SHP77 (cell line): ENCODE results near the gene GRIN2A.

Experiments
- DNase-seq, 2 experiments: peaks; one replicate each; lab custom pipeline; 2025; lab: John Stamatoyannopoulos, UW

The GRIN2A gene

DNA sequence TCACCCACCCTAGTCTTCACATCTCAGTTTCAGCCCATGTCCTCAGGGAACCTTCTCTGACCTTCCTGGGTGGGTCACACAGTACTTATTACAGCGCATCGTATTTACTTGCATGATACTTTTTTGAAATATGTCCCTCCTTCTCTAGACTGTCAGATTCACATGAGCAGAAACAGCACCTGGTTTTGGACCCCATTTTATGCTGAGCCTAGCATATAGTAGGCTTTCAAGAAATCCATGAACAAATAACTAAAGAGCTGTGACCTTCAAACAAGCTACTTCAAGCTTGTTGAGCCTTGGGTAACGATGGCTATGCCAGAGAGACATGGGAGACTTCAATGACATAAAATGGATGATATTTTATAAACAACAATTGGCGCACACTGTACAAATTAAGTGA is 150.3 kb downstream of the GRIN2A start:
- no peak for DNase-seq

DNA sequence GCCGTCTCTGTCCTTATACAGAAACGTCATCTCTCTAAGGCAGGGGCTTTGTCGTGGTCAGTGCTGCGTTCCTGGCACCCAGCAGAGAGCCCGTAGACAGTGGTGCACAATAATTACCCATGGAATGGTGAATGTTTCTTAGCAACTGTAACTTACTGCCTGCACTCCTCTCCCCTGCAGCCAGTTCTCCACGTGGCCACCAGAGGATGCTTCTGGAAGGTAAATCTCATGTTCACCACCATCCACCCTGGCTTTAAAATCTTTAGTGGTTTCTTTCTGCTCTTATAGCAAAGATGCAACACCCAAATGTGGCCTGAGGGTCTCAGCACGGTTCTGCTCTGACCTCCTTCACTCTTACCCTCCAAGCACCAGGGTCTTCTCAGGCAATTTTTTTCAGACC is 150.8 kb downstream of the GRIN2A start:
- no peak for DNase-seq

DNA sequence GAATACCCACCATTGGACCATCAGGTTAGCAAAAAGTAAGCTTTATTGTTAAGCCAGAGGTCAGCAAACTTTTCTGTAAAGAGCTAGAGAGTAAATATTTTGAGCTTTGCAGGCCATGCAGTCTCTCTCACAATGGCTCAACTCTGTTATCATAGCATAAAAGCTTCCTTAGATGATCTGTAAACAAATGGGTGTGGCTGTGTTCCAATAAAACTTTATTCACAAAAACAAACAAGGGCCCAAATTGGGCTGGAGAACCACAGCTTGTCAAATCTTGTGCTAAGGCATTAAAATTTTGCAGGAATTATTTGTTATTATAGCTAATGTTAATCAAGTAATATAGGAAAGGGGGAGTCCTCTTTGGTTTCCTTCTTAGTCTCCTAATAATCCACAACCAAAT is 153.6 kb downstream of the GRIN2A start:
- DNase-seq: no peak

DNA sequence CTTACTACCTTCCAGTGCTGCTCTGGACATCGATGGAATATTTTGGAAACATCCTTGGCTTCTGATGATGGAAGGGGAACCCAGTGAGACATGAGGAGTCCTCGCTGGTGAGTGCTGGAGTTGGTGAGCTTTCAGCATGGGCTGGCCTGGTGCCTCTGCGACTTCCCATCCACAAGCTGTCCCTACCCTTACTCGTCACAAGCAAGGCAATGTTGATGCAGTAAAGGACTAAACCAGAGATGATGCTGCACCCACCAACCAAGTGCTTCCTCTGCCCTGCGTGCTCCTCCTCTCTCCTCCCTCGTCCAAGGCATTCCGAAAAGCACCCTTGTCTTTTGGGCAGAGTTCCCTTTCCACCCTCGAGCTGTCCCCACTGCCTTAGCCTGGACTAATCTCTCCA is 154.7 kb downstream of the GRIN2A start:
- no peak for DNase-seq

DNA sequence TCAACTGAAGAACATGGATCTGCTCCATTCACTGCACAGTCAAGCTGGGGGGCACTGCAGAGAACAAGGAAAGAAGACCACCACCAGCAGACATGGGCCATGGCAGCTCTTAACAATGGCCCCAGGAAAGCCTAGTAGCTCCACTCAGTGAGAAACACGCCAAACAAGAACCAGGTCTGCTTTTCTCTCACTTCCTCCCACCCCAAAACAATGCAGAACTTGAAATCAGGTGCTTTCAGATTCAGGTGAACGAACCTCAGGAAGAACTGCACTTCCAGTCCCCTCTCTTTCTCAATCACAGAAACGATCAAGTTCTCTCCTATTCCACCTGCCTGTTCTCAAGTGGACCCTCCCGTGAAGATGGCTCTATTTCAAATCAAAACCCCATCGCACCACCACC is 155.6 kb downstream of the GRIN2A start:
- DNase-seq: no peak

DNA sequence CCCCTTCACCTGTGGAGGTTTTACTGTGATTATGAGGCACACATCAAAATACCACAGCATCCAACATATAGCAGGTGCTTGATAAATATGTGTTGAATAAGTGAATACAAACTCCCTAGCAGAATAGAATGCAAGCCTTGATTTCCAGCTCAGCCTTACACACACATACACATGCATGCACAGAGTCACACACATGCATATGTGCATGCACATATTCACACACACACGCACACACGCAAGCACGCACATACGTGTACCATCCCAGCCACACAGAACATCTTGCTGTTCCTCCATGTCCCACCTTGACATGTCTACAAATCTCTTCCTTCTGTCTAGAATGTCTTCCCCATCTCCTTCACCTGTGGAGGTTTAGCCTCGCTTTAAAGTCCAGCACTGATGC is 160.1 kb downstream of the GRIN2A start:
- no peak for DNase-seq

DNA sequence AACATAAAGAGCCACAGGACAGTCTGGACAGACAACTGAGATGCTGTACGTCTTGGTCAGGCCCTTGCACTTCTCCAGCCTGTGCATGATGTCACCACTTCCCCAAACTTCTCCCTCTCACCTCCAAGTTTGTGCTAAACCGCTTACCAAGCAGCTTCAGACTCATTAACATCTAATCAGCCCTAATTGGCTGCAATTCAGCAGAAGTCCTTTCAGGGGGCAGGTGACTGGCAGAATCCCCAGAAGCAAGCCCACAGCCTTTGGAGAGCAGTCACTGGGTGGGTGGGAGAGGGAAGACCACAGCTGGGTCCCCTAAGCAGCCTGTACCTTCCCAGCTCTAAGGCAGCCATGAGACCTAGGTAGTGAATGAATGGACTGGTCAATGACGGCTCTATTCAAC is 161.4 kb downstream of the GRIN2A start:
- DNase-seq: no peak

DNA sequence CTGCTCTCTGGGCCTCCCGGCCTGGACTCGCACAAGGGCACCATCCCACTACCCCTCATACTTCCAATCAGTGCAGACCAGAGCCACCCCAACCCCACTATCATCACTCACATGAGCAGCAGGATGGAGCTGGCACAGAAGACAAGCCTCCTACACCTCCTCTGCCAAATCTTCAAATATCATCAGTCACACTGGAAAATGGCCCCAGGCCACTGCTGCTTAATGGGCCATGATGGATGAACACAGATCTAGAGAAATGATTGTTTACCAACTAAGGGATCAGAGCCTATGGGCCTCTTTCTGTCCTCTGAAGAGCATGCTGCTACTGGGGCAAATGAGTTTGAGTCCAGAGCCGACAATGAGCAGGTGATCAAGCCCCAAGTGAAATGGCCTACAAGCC is 165.5 kb downstream of the GRIN2A start:
- DNase-seq: no peak

DNA sequence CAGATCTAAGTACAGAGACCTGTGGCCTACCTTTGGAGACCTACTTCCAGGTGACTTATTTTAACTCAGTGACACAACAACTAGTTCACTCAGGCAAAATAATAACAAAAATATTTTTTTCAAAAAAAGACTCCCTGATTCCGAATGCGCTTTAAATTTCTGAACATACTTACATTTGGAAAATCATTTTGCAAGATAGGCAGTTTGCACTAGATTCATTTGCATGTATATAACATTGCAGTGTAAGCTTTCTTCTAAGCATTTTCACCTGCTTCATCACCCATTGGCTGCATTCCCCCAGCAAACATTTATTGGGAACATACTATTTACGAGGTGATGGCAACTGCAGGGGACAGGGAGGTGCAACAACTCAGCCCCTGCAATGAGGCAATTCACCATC is 166.8 kb downstream of the GRIN2A start:
- DNase-seq: no peak

DNA sequence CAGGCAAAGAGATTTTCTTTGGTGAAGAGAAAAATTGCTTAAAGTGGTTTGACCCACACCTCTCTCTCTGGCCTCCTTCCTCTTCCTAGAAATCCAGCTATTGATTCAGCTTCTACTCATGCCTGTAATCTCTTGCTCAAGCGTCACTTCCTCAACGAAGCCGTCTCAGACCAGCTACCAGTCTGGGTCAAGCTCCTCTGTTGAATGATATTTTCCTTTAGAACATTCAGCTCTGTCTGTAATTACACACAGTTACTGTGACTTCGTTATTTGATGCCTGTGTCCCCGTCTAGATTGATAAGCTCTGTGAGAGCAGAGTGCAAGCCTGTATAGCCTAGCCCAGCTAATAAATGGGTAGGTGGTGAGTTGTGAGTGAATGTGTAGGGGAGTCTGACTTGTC is 168.5 kb downstream of the GRIN2A start:
- DNase-seq: no peak

DNA sequence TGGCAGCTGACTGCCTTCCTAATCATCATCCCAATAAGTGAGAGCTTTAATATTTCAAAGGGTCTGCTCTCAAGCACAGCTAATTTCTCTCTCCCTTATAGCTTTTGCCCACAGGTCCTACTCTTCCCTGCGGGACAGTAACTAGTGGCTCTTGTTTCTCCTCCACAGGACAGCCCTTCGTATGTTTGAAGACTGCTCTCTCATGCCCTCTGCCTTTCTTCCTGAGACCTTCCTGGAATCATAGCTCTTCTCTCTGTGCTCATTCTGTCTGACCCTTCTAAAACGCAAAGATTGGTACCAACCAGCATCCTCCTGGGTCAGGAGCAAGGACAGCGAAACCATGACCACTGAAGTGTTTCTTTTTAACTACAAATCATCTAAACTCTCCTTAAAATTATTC is 168.9 kb downstream of the GRIN2A start:
- DNase-seq: no peak

DNA sequence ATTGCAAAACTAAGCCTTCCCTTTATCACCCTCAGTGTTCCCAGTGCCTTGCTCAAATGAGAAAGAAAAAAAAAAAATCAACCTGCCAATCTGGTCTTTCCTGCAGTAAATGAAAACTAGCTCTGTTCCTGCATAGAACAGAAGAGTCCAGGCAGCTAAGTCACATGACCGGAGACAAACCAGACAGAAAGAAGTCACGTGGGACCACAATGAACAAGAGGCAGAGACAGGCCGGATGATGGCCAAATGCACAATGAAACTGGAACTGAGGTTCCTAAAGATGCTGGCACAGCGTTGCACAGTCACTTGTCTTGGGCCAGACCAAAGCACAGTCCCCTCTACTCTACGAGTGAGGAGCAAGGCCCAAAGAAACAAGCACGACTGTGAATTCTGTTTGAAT is 172.5 kb downstream of the GRIN2A start:
- no peak for DNase-seq

DNA sequence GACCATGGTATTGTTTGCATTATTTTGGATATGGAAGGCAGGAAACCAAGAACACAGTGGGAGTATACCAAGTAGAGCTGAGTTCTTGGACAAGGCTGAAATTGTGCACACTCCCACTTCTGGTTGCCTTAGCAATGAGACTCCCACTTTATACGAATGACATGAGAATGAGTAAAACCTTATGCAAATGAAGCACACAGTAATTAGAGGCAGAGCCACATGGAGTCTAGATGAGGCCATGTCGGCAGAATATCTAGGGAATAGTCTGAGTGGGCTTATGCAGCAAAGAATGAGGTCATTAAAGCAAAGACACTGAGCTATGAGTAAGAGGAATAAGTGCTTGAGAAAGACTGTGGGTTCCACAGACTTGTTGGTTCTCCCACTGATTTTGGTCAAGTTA is 178.7 kb downstream of the GRIN2A start:
- DNase-seq: no peak

DNA sequence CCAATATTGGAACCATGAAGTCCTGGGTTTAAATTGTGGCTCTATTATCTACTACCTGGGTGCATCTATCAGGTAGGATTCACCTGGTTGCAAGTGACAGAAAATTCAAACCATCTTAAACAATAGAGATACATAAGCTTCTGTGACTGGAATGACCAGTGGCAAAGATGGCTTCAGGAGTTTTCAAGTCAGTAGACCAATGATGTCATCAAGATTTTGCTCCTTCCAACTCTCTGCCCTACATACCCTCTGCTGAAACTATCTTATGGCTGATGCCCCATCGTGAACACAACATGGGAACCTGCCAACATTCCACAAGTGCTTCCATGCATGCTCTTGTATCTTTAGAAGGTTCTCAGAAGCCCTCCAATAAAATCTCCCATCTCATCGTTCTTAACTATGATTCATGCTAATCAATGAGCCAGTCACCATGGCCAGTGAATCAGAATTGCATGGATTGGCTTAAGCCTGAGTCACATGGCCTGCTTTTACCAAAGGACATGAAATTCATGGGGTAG is 180.9 kb downstream of the GRIN2A start:
- DNase-seq: no peak

DNA sequence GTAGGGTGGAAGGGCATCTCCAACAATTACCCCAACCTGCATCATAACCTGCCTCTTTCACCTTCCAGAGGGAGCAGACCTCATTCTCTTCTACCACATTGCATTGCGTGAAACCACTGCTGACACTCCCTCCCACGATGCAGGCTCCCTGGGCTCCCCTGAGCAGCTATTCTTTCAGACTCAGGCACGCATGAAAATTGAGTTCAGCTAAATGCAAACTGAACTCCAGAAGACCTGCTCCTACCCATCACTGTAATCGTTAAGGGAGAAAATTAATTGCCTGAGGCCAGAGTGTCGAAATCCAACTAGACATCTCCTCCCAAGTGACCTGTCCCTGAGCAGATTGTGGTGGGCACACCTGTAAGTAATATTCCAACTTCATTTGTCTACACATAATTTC is 186.0 kb downstream of the GRIN2A start:
- no peak for DNase-seq

DNA sequence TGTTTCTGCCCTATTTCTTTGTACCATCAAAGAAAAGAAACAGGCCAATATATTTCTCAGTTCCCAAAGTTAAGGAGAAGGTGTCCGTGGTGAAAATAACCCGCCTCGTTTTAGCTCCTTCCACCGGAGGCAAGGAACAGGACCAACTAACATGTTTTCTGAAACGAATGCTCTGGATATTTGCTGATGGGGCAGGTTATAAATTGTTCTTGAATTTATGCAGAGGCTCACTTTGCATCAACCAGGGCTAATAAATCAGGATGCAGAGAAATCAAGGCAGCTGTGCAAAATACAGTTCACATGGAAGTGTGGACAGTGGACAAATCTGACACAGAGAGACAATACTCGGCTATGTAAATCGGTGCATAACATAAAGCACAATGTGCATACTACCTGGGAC is 189.8 kb downstream of the GRIN2A start:
- no peak for DNase-seq

DNA sequence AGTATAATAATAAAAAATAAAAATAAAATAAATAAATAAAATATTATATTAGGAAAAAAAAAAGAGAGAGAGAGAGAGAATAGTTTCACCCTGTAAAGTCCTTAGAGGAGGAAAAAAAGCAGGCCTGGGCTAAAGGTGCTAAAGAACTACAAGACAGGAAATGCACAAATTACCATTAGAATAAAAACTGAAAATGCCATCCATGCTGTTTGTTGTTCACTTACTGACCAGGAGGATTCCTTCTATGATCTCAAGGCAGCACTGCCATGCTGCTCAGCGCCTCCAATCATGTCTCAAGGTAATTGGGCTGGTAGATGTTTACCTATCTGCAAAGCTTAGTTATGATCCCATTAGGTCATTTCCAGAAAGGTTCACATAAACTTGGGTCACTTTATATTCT is 201.2 kb downstream of the GRIN2A start:
- DNase-seq: no peak

DNA sequence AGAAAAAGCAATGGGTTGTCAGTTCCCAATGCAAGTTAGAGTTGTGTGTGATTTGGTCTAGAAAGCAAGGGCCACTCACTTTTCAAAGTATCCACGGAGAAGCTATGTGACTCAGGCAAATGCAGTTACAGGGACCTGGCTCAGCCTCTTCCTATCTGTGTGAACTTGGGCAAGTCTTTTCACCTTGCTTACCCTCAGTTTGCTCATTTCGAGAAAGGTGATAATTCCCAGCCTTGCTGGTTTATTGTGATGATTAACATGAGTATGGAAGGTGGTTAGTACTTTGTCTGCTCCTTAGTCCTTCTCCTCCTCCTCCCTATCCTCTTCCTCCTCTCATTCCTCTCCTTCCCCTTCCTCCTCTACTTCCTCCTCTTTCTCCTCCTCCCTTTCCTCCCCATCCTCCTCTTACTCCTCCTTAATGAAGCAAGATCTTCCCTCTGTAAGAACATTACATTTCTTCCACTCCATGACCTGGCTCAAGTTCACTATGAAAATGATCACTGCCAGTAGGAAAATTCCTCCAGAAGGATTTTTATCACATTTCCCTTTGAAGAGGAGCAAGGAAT is 204.0 kb downstream of the GRIN2A start:
- DNase-seq: no peak

DNA sequence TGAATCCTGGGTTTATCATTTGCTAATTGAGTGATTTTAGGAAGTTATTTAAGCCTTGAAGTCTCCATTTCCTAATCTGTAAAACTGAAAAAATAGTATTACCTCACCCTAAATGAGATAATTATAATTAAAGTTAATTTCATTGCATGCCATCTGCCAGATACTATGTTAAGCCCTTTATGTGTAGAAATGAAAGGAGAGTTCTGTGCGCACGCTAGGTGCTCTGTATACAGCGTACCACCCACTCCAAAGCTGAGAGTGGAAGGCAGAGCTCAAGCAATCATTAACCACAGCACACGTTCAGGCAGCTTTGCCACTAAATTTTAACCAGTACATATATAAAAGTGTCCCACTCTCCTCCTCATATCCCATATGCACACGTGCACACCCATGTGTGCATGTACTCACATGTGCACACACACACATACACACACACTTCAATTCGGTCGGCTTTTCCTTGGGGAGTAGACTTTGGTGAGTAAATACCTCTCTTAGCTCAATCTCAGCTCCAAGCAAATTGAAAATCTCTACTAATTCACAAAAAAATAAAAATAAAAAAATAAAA is 204.8 kb downstream of the GRIN2A start:
- no peak for DNase-seq

DNA sequence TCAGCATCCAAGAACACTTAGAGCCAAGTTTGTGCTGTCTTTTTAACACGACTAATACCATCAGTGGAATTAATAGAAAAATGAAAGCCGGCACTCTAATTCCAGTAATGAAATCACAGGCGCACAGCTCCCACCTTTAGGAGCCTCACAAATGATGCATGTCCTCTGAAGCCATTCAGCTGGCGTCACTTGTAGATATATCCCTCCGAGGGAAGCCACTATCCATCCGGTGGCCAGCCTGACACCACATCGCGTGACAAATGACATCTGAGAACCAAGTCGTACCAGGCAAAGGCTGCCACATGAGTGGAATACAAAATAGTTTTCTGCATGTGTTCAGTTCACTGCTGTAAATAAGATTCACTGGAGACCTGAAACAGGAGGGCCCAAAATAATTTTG is 205.6 kb downstream of the GRIN2A start:
- DNase-seq: no peak

DNA sequence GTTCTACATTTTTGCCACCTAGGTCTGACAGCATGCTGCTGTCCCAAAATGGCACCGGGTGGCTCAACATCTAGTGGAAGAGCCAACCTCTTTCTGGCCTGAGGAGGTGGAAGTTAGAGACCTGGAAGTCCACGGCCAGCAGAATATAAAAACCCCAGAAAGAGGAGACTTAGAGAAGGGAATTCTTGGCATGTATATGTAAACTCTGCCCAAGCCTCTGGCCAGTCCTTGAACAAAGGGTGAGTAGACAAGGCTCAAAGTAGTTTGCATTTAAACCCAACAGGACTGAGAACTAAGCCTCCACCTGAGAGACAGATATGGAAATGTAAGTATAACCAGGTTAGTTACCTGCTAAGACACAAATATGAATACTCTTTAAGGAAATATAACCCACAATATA is 210.3 kb downstream of the GRIN2A start:
- DNase-seq: no peak

DNA sequence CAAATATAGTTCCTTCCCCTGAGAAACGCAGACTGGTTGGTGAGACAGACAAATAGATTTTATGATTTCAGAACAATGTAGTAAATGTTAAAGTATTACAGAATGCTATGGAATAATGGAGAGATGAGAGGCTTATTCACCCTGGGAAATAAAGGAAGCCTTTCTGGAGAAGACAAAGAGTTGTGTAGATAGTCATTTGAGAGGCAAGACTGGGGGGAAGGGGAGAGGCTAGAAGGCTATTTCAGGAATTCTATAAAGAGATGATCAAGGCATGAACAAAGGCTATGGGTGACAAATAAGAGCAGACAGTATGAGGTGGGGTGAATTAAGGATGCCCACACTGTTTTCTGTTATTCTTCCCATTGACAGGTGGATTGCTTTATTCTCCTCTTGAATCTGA is 211.4 kb downstream of the GRIN2A start:
- DNase-seq: no peak

DNA sequence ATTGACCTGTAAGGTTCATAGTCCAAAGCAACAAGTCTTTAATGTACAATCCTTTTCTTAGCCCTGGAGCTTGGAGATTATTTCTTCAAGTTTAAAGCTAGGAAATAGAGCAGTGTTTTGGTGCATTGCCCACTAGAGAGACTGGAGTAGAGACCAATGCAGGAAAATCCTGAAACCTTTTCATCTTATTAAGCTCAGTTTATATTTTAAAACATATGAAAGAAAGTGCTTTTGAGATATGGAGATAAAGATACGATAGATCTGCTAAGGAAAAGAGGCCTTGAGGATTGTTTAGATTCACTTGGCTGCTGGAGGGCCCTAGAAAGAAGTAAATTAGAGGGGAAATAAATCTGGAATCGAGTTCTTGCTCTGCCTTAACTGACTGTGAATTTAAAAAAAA is 212.0 kb downstream of the GRIN2A start:
- no peak for DNase-seq

DNA sequence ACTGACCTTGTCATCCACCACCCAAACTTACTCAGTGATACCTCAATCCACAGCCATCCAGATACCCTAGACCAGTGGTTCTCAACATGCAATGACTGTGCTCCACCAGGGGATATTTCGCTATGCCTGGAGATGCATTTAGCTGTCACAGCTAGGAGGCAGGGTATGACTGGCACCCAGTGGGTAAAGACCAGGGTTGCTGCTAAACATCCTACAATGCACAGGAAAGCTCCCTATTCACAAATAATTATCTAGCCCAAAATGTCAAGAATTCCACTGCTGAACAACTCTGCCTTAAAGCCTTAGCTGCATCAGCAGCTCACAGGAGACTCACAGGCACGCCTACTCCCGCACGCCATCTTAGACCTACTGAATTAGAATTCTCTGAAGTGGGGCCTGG is 212.6 kb downstream of the GRIN2A start:
- DNase-seq: no peak
